ENCODE measurements around the gene PVR.

The PVR gene

GRCh38 chr19:44640518-44640917 lies 3.2 kb upstream of the PVR start:
- in situ Hi-C loops (cut with MboI; ENCODE audit: low pct_unique_long_range_greater_than_20kb, low sequenced_read_pairs), result loop anchor here (10.0 kb wide), 1 partner anchor 46 kb away; no protein-coding TSS in a partner anchor
- no peak for DNase-seq

GRCh38 chr19:44641501-44642265 lies 2.0 kb upstream of the PVR start:
- in situ Hi-C loops (cut with MboI; ENCODE audit: low pct_unique_long_range_greater_than_20kb, low sequenced_read_pairs), result loop anchor here (10.0 kb wide), 1 partner anchor 47 kb away; no protein-coding TSS in a partner anchor
- DNase-seq, result no peak

DNA sequence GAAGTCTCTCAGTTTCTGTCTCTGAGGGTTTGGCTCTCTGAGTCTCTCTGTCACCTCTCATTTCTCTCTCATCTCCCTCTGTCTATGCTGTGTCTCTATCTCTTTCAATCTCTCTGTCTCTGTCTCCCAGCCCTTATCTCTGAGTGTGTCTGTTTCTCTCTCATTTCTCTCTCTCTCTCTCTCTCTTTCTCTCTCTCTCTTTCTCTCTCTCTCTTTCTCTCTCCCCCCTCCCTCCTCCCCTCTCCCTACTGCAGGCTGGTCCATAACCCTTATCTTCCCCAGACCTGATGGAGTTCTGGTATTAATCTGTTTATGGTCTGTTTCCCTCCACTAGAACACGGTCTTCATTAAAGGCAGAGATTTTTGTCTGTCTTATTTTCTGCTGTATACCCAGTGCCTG lies 1.3 kb upstream of the PVR start:
- no peak for DNase-seq
- in situ Hi-C loops (cut with MboI; ENCODE audit: low pct_unique_long_range_greater_than_20kb, low sequenced_read_pairs), result loop anchor here (10.0 kb wide), 1 partner anchor 48 kb away; no protein-coding TSS in a partner anchor

GRCh38 chr19:44644402-44645016 lies 799 bp downstream of the PVR start:
- peak; percentile 69 for DNase-seq
- in situ Hi-C loops (cut with MboI; ENCODE audit: low pct_unique_long_range_greater_than_20kb, low sequenced_read_pairs), result loop anchor here (10.0 kb wide), 1 partner anchor 50 kb away; no protein-coding TSS in a partner anchor

GRCh38 chr19:44645407-44646048 lies 1.8 kb downstream of the PVR start:
- peak; percentile 29 for DNase-seq
- in situ Hi-C loops (cut with MboI; ENCODE audit: low pct_unique_long_range_greater_than_20kb, low sequenced_read_pairs), result loop anchor here (10.0 kb wide), 1 partner anchor 51 kb away; no protein-coding TSS in a partner anchor

- no peak for DNase-seq
- in situ Hi-C loops (cut with MboI; ENCODE audit: low pct_unique_long_range_greater_than_20kb, low sequenced_read_pairs), result loop anchor here (10.0 kb wide), 1 partner anchor 51 kb away; no protein-coding TSS in a partner anchor
Measured at GRCh38 chr19:44646049-44646416, 2.3 kb downstream of the PVR start.

GRCh38 chr19:44647144-44647543 lies 3.4 kb downstream of the PVR start:
- DNase-seq, result no peak
- in situ Hi-C loops (cut with MboI; ENCODE audit: low pct_unique_long_range_greater_than_20kb, low sequenced_read_pairs), result loop anchor here (10.0 kb wide), 1 partner anchor 52 kb away; no protein-coding TSS in a partner anchor

DNA sequence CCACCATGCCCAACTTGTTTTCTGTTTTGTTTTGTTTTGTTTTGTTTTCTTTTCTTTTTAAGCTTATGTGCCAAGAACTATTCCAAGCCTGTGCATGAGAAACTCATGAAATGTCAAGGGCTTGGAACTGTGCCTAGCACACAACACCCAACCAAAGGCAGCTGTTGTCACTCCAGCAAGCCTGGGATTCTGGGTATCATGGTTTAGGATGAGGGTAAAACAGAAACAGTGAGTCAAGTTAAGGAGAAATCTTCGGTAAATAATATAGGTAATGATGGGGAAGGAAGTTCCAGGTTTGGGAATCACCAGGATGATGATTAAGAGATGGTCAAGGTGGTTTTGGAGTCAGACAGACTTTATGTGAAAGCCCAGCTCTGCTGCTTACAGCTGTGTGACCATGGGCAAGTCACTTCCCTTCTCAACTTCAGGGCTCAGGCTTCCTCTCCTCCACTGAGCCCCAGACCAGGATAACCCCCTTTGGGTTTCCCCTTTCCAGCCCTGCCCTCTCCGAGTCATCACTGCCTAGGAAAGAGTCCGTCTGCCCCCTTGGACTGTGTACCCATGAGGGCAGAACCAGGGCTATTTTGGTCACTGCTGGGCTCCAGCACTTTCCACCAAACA lies 5.0 kb downstream of the PVR start:
- in situ Hi-C loops (cut with MboI; ENCODE audit: low pct_unique_long_range_greater_than_20kb, low sequenced_read_pairs), result loop anchor here (10.0 kb wide), 1 partner anchor 54 kb away; no protein-coding TSS in a partner anchor
- DNase-seq, result no peak

DNA sequence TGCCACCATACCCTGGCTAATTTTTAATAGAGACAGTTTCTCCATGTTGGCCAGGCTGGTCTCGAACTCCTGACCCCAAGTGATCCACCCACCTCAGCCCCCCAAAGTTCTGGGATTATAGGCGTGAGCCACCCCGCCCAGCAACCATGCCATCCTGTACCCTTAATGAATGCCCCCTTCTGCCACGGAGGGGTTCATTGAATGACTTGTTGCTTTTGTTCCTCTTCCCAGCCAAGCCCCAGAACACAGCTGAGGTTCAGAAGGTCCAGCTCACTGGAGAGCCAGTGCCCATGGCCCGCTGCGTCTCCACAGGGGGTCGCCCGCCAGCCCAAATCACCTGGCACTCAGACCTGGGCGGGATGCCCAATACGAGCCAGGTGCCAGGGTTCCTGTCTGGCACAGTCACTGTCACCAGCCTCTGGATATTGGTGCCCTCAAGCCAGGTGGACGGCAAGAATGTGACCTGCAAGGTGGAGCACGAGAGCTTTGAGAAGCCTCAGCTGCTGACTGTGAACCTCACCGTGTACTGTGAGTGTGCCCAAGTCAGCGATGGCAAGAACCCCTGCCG lies 6.0 kb downstream of the PVR start:
- in situ Hi-C loops (cut with MboI; ENCODE audit: low pct_unique_long_range_greater_than_20kb, low sequenced_read_pairs), result loop anchor here (10.0 kb wide), 1 partner anchor 55 kb away; no protein-coding TSS in a partner anchor
- no peak for DNase-seq

DNA sequence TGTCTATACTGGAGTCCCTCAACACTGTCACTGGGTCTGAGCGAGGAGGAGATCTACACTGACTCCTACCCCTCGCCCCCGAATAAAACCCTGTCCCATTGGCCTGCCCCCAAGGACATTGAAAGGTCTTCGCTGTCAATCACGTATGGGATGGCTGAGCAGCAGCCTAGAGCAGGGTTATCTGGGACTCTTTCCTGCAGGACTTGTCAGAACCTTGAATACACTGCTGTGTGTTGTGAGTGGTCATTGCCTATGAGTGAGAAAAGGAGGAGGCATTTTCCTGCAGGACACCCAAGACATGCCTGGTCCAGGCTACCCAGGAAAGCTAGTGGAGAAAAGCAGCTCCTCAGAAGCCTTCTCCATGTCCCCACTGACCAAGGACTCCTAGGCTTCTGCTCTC lies 9.6 kb downstream of the PVR start:
- no peak for DNase-seq

DNA sequence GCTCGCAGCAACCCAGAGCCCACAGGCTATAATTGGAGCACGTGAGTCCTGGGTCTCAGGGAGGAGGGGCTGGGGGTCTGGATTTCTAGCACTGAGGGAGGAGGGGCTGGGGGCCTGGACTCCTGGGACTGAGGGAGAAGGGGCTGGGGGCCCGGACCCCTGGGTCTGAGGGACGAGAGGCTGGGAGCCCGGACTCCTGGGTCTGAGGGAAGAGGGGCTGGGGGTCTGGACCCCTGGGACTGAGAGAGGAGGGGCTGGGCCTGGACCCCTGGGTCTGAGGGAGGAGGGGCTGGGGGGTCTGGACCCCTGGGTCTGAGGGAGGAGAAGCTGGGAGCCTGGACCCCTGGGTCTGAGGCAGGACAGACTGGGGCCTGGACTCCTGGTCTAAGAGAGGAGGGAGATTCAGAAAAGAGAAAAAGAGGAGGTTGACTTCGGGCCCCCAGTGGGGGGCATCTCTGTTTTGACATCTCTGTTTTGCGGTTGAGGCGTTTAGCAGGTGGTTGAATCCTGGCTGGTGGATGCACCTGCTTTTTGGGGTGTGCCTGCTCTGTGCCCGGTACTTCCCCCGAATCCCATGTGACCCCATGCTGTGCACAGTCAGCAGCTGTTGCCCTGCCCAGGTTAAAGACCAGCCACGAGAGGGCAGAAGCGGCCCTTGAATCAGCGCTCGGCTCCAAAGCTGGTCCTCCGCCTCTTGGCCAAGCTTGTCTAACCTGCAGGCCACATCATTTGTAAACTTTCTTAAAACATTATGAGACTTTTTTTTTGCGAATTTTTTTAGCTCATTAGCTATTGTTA lies 10.5 kb downstream of the PVR start:
- DNase-seq, result peak; percentile 39

More for the DNA sequence above, 9.6 kb downstream of the PVR start:
- in situ Hi-C loops (cut with MboI; ENCODE audit: low pct_unique_long_range_greater_than_20kb, low sequenced_read_pairs), result no loop called here

DNA sequence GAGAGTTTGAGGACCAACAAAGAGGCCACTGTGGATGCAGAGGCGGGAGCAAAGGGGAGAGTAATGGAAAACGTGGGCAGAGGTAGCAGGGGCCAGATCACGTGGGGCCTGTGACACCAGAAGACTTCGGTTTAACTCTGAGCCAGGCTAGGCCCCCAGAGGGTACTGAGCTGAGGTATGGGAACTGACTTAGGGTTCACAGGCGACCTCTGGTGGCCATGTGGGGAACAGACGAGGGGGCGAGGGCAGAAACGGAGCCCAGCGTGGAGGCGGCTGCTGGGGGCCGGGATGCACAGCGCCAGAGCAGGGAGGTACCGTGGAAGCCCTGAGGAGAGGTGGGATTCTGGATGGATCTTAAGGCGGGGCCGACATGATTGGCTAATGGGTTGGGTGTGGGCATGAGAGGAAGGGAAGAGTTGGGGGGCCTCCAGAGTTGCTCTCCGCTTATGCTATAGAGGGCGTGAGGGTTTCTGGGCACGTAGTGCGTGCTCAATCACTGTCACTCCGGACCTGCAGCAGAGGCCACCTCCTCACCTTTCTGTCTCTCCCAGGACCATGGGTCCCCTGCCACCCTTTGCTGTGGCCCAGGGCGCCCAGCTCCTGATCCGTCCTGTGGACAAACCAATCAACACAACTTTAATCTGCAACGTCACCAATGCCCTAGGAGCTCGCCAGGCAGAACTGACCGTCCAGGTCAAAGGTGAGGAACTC lies 13.7 kb downstream of the PVR start:
- in situ Hi-C loops (cut with MboI; ENCODE audit: low pct_unique_long_range_greater_than_20kb, low sequenced_read_pairs), result no loop called here
- DNase-seq, result peak; percentile 82

More for the DNA sequence above, 10.5 kb downstream of the PVR start:
- in situ Hi-C loops (cut with MboI; ENCODE audit: low pct_unique_long_range_greater_than_20kb, low sequenced_read_pairs), result no loop called here

- in situ Hi-C loops (cut with MboI; ENCODE audit: low pct_unique_long_range_greater_than_20kb, low sequenced_read_pairs), result no loop called here
- no peak for DNase-seq
Measured at GRCh38 chr19:44658069-44658733, 14.5 kb downstream of the PVR start.

DNA sequence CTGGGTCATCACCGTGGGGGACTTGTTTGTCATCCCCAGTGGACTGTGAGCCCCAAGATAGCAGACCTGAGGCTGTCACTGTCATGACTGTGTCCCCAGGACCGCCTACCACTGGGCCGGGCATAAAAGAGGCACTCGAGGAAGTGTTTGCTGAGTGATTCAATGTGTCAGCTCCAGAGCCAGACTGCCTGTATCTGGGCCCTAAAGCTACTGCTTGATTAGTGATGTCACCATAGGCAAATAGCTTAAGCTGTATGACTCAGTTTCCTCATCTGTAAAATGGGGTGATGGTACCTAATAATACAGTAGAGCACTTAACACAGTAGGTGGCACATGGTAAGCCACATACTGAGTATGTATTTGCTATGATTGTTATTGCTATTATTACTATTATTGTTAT lies 16.4 kb downstream of the PVR start:
- no peak for DNase-seq
- in situ Hi-C loops (cut with MboI; ENCODE audit: low pct_unique_long_range_greater_than_20kb, low sequenced_read_pairs), result no loop called here

DNA sequence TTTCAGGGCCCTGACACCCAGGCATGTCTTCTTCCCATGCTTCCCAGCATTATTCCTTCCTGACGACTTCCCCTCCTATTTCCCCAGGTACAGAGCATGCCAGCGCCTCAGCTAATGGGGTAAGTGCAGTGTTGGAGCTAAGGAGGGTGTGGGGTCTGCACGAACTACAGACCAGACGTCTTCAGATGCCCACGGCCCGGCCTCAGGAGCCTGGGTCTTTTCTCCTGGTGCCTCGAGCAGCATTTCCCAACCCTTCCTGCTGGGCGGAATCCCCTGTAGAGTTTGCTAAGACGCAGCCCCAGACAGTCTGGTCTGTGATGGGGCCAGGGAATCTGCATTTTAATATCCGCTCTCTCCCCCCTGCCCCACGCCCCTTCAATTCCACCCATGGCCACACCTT lies 17.5 kb downstream of the PVR start:
- in situ Hi-C loops (cut with MboI; ENCODE audit: low pct_unique_long_range_greater_than_20kb, low sequenced_read_pairs), result no loop called here
- no peak for DNase-seq

GRCh38 chr19:44661904-44662303 lies 18.2 kb downstream of the PVR start:
- DNase-seq, result no peak
- in situ Hi-C loops (cut with MboI; ENCODE audit: low pct_unique_long_range_greater_than_20kb, low sequenced_read_pairs), result no loop called here

- in situ Hi-C loops (cut with MboI; ENCODE audit: low pct_unique_long_range_greater_than_20kb, low sequenced_read_pairs), result no loop called here
- no peak for DNase-seq
Measured at GRCh38 chr19:44662691-44663385, 19.1 kb downstream of the PVR start.
